GM21723 (cell line): ENCODE measurements around the gene NOTO.

Source experiments
- ATAC-seq: cut with Tn5 transposase; IDR thresholded peaks from one replicate; pipeline ENCODE4 v1.9.1; 2021; ENCODE audit warnings: mild to moderate bottlenecking, moderate library complexity; ENCODE audit not compliant: unreplicated experiment

NOTO gene

GRCh38 chr2:73233154-73233931, 31.0 kb downstream of the NOTO start, which contains the start of gene PRADC1:
Gene PRADC1 (minus strand): TSS chr2:73233239. CDS start chr2:73233160, 79 bp downstream.
- ATAC-seq: peak; percentile 87

- peak; percentile 69 for ATAC-seq
Observed at GRCh38 chr2:73233932-73234832, 31.8 kb downstream of the NOTO start, which contains the start of gene CCT7. Gene CCT7 (plus strand): TSS chr2:73234308. CDS start chr2:73234379, 71 bp downstream.

- no peak for ATAC-seq
Observed at GRCh38 chr2:73235315-73236028, 33.1 kb downstream of the NOTO start.

GRCh38 chr2:73237168-73237567, 34.8 kb downstream of the NOTO start:
- ATAC-seq: no peak

- ATAC-seq: no peak
Observed at GRCh38 chr2:73238149-73238548, 35.8 kb downstream of the NOTO start.

GRCh38 chr2:73238976-73239375, 36.6 kb downstream of the NOTO start:
- no peak for ATAC-seq

- no peak for ATAC-seq
Observed at GRCh38 chr2:73239776-73240175, 37.4 kb downstream of the NOTO start.

DNA sequence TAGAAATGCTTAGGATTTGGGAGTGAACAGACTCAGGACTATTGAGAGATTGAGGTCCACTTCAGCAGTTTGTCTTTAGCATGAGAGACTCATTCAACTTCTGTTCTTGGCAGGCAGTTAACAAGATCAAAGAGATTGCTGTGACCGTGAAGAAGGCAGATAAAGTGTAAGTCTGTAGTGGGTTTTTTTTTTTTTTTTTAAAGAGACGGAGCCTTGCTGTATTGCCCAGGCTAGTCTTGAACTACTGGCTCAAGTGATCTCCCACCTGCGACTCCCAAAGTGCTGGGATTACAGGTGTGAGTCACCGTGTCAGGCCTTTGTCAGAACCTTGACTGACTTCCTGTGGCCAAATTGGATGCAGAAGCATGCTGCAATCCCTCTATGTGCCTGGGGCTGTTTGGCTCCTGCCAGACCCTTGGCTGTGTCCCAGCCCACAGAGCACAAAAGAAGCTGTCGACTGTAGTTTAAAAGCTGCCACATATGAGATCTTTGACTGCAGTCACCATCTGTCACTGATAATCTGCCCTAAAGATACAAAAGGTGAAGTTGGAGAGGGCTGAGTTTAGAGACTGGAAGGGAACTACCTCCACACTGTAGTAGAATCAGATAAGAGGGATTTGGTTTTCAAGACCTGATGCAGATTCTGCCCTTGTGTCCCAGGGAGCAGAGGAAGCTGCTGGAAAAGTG, 41.7 kb downstream of the NOTO start:
- ATAC-seq: no peak

DNA sequence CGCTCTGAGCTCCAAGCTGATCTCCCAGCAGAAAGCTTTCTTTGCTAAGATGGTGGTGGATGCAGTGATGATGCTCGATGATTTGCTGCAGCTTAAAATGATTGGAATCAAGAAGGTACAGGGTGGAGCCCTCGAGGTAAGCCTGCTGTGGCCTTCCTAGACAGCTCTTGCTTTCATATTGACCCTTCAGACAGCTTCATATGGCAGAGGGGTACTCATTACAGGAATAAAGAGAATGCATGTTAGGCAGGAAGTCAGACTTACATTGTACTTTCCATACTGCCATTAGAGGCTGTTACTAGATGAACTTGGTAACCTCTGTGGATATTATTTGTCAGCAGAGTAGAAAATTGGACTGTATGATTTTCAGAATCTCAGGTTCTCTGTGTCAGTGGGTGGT, 42.2 kb downstream of the NOTO start:
- no peak for ATAC-seq

DNA sequence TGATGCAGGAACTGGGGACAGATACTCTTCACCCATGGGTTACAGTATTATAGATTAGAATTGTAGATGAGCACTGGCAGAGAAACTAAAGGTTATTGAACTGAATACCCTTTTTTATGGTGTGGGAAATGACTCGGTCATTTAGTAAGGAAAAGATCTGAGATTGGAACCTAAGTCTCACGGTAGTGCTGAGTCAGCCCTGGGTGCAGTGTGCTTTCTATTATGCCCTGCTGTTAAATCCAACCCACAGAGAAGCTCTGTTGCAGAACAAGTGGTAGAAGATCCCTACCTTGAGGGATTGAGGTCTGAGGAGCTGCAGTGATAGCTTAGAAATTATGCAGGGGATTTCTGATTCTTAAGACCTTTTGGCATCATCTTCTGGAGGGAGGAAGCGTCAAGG, 44.5 kb downstream of the NOTO start:
- no peak for ATAC-seq

GRCh38 chr2:73249636-73250035, 47.3 kb downstream of the NOTO start:
- no peak for ATAC-seq

- ATAC-seq: no peak
Observed at GRCh38 chr2:73250872-73251846, 48.8 kb downstream of the NOTO start.

DNA sequence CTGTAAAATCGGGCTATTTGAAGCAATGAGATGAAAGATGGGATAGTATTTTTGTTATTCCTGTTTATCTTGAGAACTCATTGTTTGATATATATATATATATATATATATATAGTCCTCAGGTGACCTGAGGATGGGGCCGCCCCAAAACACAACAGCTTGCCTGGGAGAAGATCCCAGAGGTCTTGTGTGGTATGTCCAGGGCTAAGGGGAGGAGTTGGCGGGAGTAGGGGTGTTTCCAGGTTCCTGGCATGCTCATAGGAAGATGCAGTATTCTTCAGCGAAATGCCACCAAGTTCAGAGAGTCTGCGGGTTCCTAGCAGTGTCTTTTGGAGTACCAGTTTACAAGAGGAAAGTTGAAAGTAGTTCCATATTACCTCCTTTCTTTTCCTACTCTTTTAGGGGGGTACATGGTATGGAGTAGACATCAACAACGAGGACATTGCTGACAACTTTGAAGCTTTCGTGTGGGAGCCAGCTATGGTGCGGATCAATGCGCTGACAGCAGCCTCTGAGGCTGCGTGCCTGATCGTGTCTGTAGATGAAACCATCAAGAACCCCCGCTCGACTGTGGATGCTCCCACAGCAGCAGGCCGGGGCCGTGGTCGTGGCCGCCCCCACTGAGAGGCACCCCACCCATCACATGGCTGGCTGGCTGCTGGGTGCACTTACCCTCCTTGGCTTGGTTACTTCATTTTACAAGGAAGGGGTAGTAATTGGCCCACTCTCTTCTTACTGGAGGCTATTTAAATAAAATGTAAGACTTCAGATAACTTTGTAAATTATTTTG, 50.1 kb downstream of the NOTO start:
- ATAC-seq: no peak

GRCh38 chr2:73253400-73253799, 51.0 kb downstream of the NOTO start:
- ATAC-seq: no peak

GRCh38 chr2:73253901-73254300, 51.5 kb downstream of the NOTO start:
- ATAC-seq: no peak

DNA sequence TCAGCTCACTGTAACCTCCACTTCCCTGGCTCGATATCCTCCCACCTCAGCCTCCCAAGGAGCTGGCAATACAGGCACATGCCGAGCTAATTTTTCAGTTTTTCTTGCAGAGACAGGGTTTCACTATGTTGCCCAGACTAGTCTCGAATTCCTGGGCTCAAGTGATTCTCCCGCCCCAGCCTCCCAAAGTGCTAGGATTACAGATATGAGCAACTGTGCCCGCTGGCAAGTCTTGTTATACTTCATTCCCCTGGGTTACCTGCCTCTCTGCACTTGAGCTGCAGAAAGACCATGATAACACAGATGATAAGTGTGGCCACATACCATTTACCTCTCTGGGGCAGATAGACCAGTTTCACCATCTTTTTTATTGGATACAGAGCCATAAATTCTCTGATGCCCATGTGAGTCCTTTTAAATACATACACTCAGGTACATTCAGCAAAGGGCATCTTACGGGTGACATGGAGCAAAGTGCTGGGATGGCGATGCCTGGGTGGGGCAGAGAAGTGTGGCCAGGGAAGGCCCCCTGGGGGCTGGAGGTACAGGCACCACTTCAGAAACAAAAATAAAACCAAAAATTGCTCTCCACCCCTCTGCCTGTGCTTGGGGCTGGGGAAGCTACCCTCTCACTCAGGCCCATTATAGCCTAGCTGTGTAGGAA, 52.1 kb downstream of the NOTO start:
- no peak for ATAC-seq

- ATAC-seq: no peak
Observed at GRCh38 chr2:73255007-73255644, 52.8 kb downstream of the NOTO start.
